Measurements from ENCODE around the gene ELOVL4. TPM values are rescaled to one million over a fixed set of nuclear protein-coding genes. Genes with fewer than 3 reads are reported as not detected.

ELOVL4 gene
- total RNA-seq, 1 experiment from 2014 or later, result 8.5 TPM

DNA sequence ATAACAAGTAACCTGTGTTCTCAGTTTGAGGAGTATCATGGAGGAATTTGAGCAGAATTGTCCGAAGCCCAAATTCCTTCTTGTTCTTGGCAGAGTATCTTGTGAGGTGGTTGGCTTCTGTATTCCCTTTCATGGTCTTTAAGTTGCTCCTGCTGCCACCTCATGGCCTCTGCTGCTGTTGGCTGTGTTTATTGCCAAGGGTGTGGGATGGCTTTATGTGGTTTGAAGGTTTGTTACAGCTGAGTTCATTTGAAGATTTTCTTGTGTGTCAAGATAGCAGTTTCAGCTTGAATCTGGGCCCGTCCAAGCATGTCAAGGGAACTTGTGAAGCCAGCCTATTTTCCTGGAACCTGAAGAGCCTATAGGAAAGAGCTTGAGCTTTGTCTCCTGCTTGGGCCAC, 36.9 kb upstream of the ELOVL4 start:
- TF ChIP-seq, protein P1, sequence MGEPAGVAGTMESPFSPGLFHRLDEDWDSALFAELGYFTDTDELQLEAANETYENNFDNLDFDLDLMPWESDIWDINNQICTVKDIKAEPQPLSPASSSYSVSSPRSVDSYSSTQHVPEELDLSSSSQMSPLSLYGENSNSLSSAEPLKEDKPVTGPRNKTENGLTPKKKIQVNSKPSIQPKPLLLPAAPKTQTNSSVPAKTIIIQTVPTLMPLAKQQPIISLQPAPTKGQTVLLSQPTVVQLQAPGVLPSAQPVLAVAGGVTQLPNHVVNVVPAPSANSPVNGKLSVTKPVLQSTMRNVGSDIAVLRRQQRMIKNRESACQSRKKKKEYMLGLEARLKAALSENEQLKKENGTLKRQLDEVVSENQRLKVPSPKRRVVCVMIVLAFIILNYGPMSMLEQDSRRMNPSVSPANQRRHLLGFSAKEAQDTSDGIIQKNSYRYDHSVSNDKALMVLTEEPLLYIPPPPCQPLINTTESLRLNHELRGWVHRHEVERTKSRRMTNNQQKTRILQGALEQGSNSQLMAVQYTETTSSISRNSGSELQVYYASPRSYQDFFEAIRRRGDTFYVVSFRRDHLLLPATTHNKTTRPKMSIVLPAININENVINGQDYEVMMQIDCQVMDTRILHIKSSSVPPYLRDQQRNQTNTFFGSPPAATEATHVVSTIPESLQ (CRISPR knock-in tag; IDR thresholded peaks at IDR 0.05), result no peak
- no peak for TF ChIP-seq NFE2L1 (CRISPR knock-in tag; IDR thresholded peaks at IDR 0.05)
- TF ChIP-seq, protein P2, sequence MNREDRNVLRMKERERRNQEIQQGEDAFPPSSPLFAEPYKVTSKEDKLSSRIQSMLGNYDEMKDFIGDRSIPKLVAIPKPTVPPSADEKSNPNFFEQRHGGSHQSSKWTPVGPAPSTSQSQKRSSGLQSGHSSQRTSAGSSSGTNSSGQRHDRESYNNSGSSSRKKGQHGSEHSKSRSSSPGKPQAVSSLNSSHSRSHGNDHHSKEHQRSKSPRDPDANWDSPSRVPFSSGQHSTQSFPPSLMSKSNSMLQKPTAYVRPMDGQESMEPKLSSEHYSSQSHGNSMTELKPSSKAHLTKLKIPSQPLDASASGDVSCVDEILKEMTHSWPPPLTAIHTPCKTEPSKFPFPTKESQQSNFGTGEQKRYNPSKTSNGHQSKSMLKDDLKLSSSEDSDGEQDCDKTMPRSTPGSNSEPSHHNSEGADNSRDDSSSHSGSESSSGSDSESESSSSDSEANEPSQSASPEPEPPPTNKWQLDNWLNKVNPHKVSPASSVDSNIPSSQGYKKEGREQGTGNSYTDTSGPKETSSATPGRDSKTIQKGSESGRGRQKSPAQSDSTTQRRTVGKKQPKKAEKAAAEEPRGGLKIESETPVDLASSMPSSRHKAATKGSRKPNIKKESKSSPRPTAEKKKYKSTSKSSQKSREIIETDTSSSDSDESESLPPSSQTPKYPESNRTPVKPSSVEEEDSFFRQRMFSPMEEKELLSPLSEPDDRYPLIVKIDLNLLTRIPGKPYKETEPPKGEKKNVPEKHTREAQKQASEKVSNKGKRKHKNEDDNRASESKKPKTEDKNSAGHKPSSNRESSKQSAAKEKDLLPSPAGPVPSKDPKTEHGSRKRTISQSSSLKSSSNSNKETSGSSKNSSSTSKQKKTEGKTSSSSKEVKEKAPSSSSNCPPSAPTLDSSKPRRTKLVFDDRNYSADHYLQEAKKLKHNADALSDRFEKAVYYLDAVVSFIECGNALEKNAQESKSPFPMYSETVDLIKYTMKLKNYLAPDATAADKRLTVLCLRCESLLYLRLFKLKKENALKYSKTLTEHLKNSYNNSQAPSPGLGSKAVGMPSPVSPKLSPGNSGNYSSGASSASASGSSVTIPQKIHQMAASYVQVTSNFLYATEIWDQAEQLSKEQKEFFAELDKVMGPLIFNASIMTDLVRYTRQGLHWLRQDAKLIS (CRISPR knock-in tag; IDR thresholded peaks at IDR 0.05; ENCODE audit: borderline replicate concordance), result no peak
- TF ChIP-seq ZBTB21 (CRISPR knock-in tag; IDR thresholded peaks at IDR 0.05; ENCODE audit: borderline replicate concordance), result no peak
- TF ChIP-seq JAZF1 (CRISPR knock-in tag; IDR thresholded peaks at IDR 0.05), result no peak

DNA sequence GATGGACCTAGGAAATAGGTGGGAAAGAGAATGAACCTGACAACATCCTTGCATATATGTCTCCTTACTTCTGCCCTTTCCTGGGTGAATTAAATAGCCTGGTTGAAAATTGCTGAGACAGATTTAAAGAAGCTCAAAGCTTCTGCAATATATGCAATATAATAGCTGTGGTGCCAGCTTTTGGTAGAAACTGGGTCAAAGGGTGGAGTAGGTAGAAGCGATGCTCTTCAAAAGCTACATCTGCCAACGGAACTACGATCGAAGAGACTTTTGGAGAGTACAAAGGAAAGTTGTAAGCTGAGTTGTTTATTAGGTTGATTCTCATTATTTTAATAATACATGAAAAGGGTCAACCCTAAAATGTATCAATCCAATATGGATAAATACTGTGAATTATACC, 34.3 kb upstream of the ELOVL4 start:
- TF ChIP-seq ATF1 (CRISPR knock-in tag; IDR thresholded peaks at IDR 0.05) (no peak), SOX15 (CRISPR knock-in tag; IDR thresholded peaks at IDR 0.05) (no peak), SP1 (CRISPR knock-in tag; conservative IDR thresholded peaks at IDR 0.05) (no peak), JAZF1 (CRISPR knock-in tag; IDR thresholded peaks at IDR 0.05) (no peak)
- no peaks in the 10 kb centered on the region for H3K4me1 Mint-ChIP-seq
- POLR2A ChIA-PET, result no interaction called here
- ATAC-seq, result no peak
- CTCF ChIA-PET, result interaction anchor here (1.0 to 1.7 kb wide), 2 partner anchors 33 to 36 kb away, joined by 3 to 9 read pairs; no protein-coding TSS in a partner anchor
- no peaks in the 10 kb centered on the region for H3K36me3 Mint-ChIP-seq
- no peak for DNase-seq (ENCODE audit: low spot score)
- no peak overlapping the region for H3K27ac Mint-ChIP-seq
- no peaks in the 10 kb centered on the region; the same call in 1 of the 2 replicates for H3K27me3 Mint-ChIP-seq (ENCODE audit: low read depth)
- H3K4me3 Mint-ChIP-seq, result no peak overlapping the region
- H3K9me3 Mint-ChIP-seq, result no peaks in the 10 kb centered on the region

More for the DNA sequence above, 36.9 kb upstream of the ELOVL4 start:
- Mint-ChIP-seq H3K27ac (no peak overlapping the region), H3K4me3 (no peak overlapping the region), H3K4me1 (no peaks in the 10 kb centered on the region), H3K9me3 (no peaks in the 10 kb centered on the region), H3K27me3 (ENCODE audit: low read depth) (no peaks in the 10 kb centered on the region; the same call in 1 of the 2 replicates), H3K36me3 (no peaks in the 10 kb centered on the region)
- POLR2A ChIA-PET, result no interaction called here
- DNase-seq (ENCODE audit: low spot score) (no peak), ATAC-seq (peak; percentile 90)
- CTCF ChIA-PET, result interaction anchor here (0.8 to 3.4 kb wide), 3 partner anchors 35 to 54 kb away, joined by 3 to 16 read pairs (median 9); no protein-coding TSS in a partner anchor

DNA sequence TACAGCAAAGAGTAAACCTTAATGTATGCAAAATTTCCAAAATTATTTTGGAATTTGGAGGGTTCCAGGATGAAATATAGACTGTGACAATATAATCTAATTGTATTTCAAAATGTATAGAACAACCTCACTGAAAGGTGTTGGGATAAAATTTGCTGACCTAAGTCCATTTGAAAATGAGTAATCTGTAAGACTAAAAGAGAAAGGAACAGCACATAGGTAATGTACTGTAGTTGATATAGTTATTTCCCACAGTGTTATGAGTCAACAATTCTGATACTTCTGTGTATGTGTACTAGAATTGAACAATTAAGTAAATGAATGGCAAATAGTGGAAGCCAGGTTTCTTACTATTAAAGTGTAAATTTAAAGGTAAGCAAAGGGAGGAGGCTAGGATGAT, 23.8 kb upstream of the ELOVL4 start:
- no peak for ATAC-seq
- Mint-ChIP-seq H3K9me3 (peaks cover 41% of the 10 kb centered on the region), H3K27ac (no peak overlapping the region), H3K36me3 (peaks cover 32% of the 10 kb centered on the region), H3K27me3 (ENCODE audit: low read depth) (no peaks in the 10 kb centered on the region), H3K4me1 (no peaks in the 10 kb centered on the region), H3K4me3 (no peak overlapping the region)
- DNase-seq (ENCODE audit: low spot score), result no peak
- TF ChIP-seq, protein P3, sequence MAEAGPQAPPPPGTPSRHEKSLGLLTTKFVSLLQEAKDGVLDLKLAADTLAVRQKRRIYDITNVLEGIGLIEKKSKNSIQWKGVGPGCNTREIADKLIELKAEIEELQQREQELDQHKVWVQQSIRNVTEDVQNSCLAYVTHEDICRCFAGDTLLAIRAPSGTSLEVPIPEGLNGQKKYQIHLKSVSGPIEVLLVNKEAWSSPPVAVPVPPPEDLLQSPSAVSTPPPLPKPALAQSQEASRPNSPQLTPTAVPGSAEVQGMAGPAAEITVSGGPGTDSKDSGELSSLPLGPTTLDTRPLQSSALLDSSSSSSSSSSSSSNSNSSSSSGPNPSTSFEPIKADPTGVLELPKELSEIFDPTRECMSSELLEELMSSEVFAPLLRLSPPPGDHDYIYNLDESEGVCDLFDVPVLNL (CRISPR knock-in tag; IDR thresholded peaks at IDR 0.05; ENCODE audit: borderline replicate concordance, low read depth), result no peak
- no peak for TF ChIP-seq EMX1 (CRISPR knock-in tag; IDR thresholded peaks at IDR 0.05)
- TF ChIP-seq, protein P4, sequence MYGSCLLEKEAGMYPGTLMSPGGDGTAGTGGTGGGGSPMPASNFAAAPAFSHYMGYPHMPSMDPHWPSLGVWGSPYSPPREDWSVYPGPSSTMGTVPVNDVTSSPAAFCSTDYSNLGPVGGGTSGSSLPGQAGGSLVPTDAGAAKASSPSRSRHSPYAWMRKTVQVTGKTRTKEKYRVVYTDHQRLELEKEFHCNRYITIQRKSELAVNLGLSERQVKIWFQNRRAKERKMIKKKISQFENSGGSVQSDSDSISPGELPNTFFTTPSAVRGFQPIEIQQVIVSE (CRISPR knock-in tag; IDR thresholded peaks at IDR 0.05; ENCODE audit: borderline replicate concordance), result no peak
- TF ChIP-seq, protein P5, sequence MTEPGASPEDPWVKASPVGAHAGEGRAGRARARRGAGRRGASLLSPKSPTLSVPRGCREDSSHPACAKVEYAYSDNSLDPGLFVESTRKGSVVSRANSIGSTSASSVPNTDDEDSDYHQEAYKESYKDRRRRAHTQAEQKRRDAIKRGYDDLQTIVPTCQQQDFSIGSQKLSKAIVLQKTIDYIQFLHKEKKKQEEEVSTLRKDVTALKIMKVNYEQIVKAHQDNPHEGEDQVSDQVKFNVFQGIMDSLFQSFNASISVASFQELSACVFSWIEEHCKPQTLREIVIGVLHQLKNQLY (CRISPR knock-in tag; IDR thresholded peaks at IDR 0.05), result no peak
- TF ChIP-seq NFATC4 (CRISPR knock-in tag; IDR thresholded peaks at IDR 0.05), result no peak
- no peak for TF ChIP-seq FOXP1 (CRISPR knock-in tag; IDR thresholded peaks at IDR 0.05; ENCODE audit: borderline replicate concordance)
- TF ChIP-seq TP53 (CRISPR knock-in tag; IDR thresholded peaks at IDR 0.05), result no peak
- TF ChIP-seq GTF2I (CRISPR knock-in tag; conservative IDR thresholded peaks at IDR 0.05), result no peak
- ChIA-PET POLR2A (no interaction called here), CTCF (no interaction called here)

Data from WTC11 (cell line).